ENCODE measurements around the gene FXYD2. TPM values are rescaled to one million over a fixed set of nuclear protein-coding genes. Genes with fewer than 3 reads are reported as not detected.

FXYD2 gene
- total RNA-seq, 1 experiment from 2014 or later, result 1.4 TPM

GRCh38 chr11:117772360-117772759, 52.2 kb downstream of the FXYD2 start (continued):
- TF ChIP-seq, protein P1, sequence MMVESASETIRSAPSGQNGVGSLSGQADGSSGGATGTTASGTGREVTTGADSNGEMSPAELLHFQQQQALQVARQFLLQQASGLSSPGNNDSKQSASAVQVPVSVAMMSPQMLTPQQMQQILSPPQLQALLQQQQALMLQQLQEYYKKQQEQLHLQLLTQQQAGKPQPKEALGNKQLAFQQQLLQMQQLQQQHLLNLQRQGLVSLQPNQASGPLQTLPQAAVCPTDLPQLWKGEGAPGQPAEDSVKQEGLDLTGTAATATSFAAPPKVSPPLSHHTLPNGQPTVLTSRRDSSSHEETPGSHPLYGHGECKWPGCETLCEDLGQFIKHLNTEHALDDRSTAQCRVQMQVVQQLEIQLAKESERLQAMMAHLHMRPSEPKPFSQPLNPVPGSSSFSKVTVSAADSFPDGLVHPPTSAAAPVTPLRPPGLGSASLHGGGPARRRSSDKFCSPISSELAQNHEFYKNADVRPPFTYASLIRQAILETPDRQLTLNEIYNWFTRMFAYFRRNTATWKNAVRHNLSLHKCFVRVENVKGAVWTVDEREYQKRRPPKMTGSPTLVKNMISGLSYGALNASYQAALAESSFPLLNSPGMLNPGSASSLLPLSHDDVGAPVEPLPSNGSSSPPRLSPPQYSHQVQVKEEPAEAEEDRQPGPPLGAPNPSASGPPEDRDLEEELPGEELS (CRISPR knock-in tag; IDR thresholded peaks at IDR 0.05), result no peak

DNA sequence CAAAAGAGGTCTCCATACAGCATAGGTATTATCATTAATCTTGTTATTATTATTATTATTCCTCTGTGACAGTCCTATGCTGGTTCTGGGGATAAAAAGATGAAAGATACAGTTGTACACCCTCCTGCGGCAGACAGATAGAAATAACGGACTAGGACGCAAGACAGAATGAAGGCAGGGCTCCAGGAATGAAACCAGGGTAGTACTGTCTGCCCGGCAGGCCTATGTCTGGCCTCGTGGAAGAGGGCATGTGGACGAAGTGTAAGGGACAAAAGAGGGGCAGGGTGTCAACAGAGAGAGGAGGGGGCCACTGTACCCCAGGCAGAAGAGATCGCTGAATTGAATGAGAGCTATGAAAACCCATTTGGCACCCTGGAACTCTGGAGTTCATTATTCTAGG, 52.7 kb downstream of the FXYD2 start:
- CTCF ChIA-PET, result interaction anchor here (1.9 kb wide), 1 partner anchor 346 kb away, joined by 4 read pairs; no protein-coding TSS in a partner anchor

DNA sequence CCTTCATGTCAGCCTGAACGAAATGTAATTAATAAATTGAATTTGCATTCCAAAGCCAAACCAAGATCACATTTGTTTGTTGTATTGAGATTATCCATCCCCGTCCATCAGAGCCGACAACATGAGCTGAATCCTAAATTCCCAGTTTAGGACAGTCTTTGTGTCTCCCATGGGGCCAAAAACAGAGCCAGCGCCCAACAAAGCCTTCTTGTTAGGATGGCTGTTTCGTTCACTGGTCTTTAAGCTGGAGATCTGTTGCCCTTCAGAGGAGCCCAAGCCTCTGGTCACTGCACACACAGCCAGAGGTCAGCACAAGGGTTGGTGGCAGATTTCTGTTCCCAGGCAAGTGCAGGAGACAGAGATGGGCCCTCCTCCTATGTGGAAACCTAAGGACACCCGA, 53.3 kb downstream of the FXYD2 start:
- H3K36me3 Mint-ChIP-seq, result no peaks in the 10 kb centered on the region
- ChIA-PET CTCF (no interaction called here), POLR2A (no interaction called here)
- DNase-seq (ENCODE audit: low spot score) (no peak), ATAC-seq (no peak)
- no peaks in the 10 kb centered on the region for H3K27me3 Mint-ChIP-seq (ENCODE audit: low read depth)
- no peak overlapping the region for H3K4me3 Mint-ChIP-seq
- no peaks in the 10 kb centered on the region for H3K4me1 Mint-ChIP-seq
- no peaks in the 10 kb centered on the region for H3K9me3 Mint-ChIP-seq
- no peak overlapping the region for H3K27ac Mint-ChIP-seq
- TF ChIP-seq ZNF532 (CRISPR knock-in tag; IDR thresholded peaks at IDR 0.05; ENCODE audit: borderline replicate concordance) (no peak), USF1 (CRISPR knock-in tag; IDR thresholded peaks at IDR 0.05) (no peak), NFATC4 (CRISPR knock-in tag; IDR thresholded peaks at IDR 0.05) (no peak), ZBTB21 (CRISPR knock-in tag; IDR thresholded peaks at IDR 0.05; ENCODE audit: borderline replicate concordance) (no peak), JAZF1 (CRISPR knock-in tag; IDR thresholded peaks at IDR 0.05) (no peak), ZNF121 (CRISPR knock-in tag; IDR thresholded peaks at IDR 0.05) (no peak), ATF3 (CRISPR knock-in tag; conservative IDR thresholded peaks at IDR 0.05) (no peak)

More for the DNA sequence above, 52.7 kb downstream of the FXYD2 start:
- ATAC-seq (no peak), DNase-seq (ENCODE audit: low spot score) (no peak)
- POLR2A ChIA-PET, result no interaction called here
- no peak for TF ChIP-seq GRHL2 (CRISPR knock-in tag; IDR thresholded peaks at IDR 0.05; ENCODE audit: insufficient replicate concordance, severe bottlenecking)
- TF ChIP-seq ATF3 (CRISPR knock-in tag; conservative IDR thresholded peaks at IDR 0.05), result no peak
- TF ChIP-seq, protein P2, sequence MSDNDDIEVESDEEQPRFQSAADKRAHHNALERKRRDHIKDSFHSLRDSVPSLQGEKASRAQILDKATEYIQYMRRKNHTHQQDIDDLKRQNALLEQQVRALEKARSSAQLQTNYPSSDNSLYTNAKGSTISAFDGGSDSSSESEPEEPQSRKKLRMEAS (CRISPR knock-in tag; IDR thresholded peaks at IDR 0.05), result no peak
- TF ChIP-seq ZSCAN18 (CRISPR knock-in tag; IDR thresholded peaks at IDR 0.05), result no peak
- TF ChIP-seq CTCF (IDR thresholded peaks at IDR 0.05), result no peak
- TF ChIP-seq, protein P3, sequence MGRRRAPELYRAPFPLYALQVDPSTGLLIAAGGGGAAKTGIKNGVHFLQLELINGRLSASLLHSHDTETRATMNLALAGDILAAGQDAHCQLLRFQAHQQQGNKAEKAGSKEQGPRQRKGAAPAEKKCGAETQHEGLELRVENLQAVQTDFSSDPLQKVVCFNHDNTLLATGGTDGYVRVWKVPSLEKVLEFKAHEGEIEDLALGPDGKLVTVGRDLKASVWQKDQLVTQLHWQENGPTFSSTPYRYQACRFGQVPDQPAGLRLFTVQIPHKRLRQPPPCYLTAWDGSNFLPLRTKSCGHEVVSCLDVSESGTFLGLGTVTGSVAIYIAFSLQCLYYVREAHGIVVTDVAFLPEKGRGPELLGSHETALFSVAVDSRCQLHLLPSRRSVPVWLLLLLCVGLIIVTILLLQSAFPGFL (CRISPR knock-in tag; IDR thresholded peaks at IDR 0.05; ENCODE audit: borderline replicate concordance), result no peak
- Mint-ChIP-seq H3K27me3 (ENCODE audit: low read depth) (no peaks in the 10 kb centered on the region), H3K9me3 (no peaks in the 10 kb centered on the region), H3K4me1 (no peaks in the 10 kb centered on the region), H3K36me3 (no peaks in the 10 kb centered on the region), H3K4me3 (no peak overlapping the region), H3K27ac (no peak overlapping the region)

Data from WTC11 (cell line).